ENCODE data around the gene CEACAM21.
A peak's percentile ranks its signal among the peaks of the same experiment; 100 is the strongest.

Gene CEACAM21

GRCh38 chr19:41587838-41588210 is 11.9 kb downstream of the CEACAM21 start:
- DNase-seq, result no peak

- DNase-seq, result no peak
These were observed 12.7 kb downstream of the CEACAM21 start for GRCh38 chr19:41588497-41589209.

DNA sequence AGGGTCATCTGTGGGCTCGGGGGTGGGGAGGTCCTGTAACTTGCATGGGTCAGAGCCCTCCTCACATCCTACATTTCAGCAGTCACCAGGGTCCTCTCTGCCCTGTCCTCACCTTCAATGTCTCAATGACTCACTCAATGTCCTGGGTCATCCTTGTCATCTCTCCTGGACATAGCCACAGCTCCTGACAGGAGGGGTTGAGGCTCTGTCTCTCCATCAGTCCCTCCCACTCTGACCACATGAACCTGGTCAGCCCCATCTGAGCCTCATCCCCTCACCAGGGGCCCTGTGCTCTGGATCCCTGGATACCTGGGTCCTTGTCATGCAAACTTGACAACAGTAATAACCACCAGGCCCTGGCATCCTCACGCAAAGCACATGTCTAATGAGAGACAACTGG is 13.4 kb downstream of the CEACAM21 start:
- no peak for DNase-seq

DNA sequence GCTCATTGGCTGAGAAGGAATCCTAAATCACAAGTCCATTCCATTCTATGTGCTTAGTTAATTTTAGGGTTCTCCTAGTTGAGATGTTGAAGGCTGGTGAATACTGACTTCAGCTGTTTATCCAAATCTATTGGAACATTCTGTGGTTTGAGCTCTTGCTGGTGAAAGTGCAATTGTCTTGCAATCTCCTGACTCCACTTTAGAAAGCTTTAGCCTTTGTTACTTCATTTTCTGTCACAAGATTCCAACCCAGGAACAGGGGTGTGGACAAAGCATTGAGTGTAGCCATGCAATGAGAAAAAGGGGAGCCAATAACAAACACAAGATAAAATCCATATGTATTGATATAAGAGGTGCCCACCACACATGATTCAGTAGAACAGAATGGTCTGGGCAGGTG is 15.0 kb downstream of the CEACAM21 start:
- DNase-seq, result no peak

DNA sequence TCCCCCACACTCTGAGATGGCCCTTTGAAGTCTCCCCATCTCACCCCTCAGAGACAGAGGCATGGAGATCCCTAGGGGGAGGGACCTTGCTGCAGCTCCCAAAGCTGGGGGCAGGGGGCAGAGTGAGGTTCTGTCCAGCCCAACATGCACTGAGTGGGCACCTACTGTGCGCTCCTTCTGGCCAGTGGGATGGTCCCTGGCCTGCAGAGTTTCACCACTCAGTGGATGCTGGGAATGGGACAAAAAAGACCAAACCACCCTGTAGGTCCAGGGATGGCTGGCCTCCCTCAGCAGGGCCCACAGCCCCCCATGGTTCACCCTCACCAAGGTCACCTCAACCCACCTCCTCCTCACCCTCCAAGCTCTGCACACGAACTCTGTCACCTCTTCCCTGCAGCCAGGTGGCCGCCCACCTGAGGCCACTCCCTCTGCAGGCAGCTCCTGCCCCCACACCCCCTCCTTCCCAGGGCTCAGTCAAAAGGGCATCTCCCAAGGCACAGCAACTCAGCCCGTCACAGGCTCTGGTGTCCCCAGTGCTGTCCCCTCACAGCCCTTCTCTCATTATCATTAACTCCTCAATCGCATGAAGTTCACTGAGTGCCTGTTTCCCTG is 16.1 kb downstream of the CEACAM21 start:
- no peak for DNase-seq

DNA sequence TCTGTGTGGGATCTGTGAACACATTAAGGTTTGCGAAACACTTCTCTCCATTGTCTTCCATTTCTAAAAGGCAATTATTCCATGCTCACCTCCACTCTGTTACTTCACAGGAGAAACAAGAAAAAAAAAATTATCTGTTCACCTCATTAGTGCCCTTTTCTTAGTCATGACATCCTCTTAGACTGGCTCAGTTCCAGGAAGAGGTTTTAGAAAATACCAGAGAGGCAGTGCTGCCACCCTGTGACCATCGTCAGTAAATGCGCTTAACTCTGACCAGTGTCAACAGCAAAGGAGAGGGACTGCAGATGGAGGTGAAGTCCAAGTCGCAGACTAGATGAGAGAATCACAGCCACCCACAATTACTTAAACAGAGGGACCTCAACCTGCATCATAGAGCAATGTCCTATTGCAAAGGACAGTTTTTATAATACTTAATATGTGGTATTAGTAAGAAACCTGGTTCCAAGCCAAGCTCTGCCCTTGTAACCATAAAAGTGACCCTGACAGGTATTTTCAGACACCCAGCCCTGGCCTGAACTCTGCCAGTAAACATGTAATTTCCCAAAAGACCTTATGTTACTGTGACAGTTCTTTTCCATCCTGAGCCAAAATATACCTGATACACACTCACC is 19.4 kb downstream of the CEACAM21 start:
- DNase-seq, result peak; percentile 12

DNA sequence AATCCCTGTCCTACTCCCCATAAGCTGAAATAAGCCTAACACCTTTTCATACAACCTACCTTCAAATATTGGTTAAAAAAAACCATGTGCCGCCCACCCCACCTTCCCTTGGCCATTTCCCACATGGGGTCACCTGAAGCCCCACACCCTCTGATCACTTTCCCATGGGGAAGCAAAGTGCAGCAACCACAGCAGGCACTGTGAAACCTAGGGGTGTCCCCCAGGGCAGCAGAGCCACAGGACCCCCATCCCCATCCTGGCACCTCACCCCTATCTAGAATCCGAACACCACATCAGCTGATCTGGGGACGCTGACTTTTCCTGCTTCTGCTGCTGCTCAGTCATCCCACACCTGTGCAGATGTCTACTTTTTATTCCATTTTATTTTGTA is 19.9 kb downstream of the CEACAM21 start:
- DNase-seq, result no peak

DNA sequence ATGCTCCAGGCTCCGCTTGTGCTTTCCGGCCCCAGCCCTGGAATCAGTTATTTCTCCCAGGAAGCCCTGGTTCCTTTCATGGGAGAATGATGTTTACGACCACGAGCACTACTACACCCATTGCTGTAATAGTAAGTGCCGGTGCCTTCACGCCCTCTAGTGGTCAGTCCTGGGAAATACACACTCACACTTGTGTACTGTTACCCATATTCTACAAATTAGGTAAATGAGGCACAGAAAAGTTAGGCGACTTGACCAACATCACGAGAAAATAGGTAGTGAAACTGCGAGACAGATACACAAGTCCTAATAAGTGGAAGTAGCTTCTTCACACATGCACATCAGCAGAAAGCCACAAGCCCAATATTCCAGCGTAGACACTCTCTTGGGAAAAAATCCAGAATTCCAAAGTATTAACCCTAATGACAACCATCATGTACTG is 21.7 kb downstream of the CEACAM21 start:
- no peak for DNase-seq

- DNase-seq, result no peak
These were observed 23.4 kb downstream of the CEACAM21 start for GRCh38 chr19:41599175-41599966.

DNA sequence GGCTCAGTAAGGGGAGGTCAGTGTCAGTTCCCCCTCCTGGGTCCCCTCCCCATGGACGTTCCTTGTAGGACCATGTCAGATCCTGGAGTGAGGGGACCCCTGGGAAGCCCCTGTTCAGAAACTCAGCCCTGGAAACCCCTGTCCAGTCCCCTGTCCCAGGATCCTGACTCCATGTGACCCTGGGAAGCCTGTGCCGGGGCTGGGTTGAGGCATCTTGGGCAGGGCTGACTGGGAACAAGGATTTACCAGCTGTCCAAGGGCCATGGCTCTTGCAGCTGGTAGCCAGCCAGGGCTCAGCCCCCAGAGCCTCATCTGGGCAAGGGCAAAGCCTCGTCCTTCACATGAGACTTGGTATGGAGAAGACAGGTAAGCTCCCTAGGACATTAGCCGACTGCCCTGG is 25.8 kb downstream of the CEACAM21 start:
- no peak for DNase-seq

- DNase-seq, result no peak
These were observed 28.9 kb downstream of the CEACAM21 start for GRCh38 chr19:41604831-41605230.

- no peak for DNase-seq
These were observed 30.4 kb downstream of the CEACAM21 start for GRCh38 chr19:41606215-41606837.

DNA sequence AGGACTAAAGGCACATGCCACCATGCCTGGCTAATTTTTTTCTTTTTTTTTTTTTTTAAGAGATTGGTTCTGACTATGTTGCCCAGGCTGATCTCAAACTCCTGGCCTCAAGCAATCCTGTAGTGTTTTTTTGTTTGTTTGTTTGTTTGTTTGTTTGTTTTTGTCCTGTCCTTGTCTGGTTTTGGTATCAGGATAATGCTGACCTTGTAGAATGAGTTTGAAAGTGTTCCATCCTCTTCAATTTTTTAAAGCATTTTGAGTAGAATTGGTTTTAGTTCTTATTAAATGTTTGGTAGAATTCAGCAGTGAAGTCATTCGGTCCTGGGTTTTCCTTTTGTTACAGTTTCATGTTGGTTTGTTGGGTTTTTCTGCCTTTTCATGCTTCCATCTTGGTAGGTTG is 31.7 kb downstream of the CEACAM21 start:
- no peak for DNase-seq

DNA sequence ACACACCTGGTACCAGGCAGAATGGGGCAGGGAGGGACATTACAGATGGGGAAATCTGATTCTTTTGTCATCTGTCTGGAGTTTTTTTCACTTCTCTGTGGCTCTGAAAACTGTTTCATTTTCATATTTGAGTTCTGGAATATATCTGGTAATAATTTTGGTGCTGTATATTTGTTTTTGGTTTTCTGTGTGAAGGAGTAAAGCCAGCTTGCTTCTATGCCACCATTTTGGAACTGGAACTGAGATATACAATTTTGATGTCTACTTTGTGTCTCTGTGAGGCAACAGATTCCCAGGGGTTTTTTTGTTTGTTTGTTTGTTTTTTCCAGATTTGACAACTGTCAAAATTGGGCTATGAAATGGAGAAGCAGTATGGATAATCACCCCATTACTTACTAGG is 34.8 kb downstream of the CEACAM21 start:
- no peak for DNase-seq

DNA sequence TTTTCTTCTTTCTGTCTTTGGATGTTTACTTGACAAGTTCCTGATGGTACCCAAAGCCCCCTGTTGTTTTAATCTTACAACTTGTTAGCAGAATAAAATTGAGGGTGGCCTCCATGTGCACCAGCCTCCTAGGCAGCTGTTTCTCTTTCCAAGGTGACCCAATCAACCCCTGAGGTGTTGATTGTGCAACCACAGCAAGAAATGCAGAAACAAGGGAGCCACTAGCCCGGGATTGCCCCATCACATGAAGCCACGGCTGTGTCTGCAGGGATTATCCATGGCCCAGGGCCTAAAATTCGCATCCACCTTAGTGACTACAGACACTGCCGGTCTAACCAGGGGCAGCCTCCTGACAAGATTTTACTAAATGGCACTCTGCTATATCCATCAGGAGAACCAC is 36.5 kb downstream of the CEACAM21 start:
- no peak for DNase-seq

- DNase-seq, result no peak
These were observed 39.2 kb downstream of the CEACAM21 start for GRCh38 chr19:41615207-41615606.

- DNase-seq, result no peak
These were observed 41.0 kb downstream of the CEACAM21 start for GRCh38 chr19:41616792-41617621.

DNA sequence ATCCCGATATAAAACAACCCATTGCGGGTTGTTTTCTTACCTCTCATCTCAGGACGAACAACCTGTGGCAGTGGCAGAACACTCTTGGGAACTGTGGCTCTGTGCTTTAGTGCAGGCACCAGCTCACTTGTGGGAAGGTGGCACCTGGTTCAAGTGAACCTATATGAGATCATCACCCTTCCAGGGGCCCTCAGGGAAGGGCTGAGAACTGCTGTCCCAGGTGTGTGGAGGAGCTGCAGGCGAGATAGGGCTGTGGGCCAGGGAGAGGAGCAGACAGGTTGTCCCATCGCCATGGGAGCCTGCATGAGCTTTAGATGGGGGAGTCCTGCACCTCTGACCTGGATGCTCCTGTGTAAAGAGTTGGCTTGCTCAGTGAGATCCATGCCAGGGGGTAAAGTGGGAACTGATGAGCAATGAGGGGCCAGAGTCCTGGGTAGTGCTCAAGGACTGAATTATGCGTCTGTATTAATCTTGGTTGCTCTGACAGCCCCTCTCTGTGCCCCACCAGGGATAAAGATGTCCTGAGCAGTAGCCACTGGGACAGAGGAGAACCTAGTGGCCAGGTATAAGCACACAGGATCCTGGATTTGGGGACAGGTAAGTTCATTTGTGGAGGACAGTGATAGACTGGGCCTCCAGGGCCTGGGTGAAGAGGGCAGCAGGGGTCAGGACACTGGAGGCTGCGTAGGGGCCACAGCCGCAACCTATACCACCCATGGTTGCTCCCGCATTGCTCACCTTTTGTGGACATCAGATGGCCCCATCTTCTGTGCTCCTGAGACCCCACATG is 42.2 kb downstream of the CEACAM21 start:
- no peak for DNase-seq

GRCh38 chr19:41619018-41619556 is 43.1 kb downstream of the CEACAM21 start:
- no peak for DNase-seq

DNA sequence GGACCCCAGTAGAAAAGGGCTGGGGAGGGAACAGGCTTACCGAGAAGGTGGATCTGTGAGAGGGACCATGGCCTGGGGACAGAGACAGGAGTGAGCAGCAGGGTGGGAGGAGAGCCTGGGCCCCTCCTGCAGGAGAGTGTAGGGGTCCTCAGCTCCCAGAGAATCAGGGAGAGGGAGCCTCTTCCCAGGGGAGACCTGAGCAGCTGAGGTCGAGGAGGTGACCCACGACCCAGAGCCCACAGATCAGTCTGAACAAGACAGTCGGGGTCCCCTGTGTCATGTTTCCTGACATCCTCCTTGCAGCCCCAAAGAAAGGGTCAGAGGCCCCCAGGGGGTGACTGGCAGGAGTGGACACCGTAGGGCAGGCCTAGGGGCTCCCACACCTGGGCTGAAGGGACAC is 44.2 kb downstream of the CEACAM21 start:
- DNase-seq, result no peak

GRCh38 chr19:41621226-41621625 is 45.3 kb downstream of the CEACAM21 start:
- DNase-seq, result no peak

Data from NCI-H1417 treated with DMSO at 0.1 percent for 48 hours (cell line).